H9 (cell line): Measurements from ENCODE around the gene GLP2R. TPM values are rescaled to one million over a fixed set of nuclear protein-coding genes. Genes with fewer than 3 reads are reported as not detected.

Experiments
- DNase-seq: peaks from one replicate; pipeline ENCODE4 v3.0.0-alpha.2; 2017
- H2AFZ ChIP-seq: one replicate; pipeline ENCODE4 v1.6.1; 2013; ENCODE audit warnings: mild to moderate bottlenecking, low read length, control low read depth, moderate library complexity
- H2AK5ac ChIP-seq: 2 replicates; pipeline ENCODE4 v1.6.1; 2013; ENCODE audit warnings: low read length, control low read depth, mixed read lengths; ENCODE audit not compliant: insufficient read length
- H2BK120ac ChIP-seq: one replicate; pipeline ENCODE4 v1.6.1; 2013; ENCODE audit warnings: low read depth, mild to moderate bottlenecking, low read length, control low read depth, inconsistent platforms; ENCODE audit not compliant: poor library complexity, severe bottlenecking
- H2BK12ac ChIP-seq: 2 replicates; pipeline ENCODE4 v1.6.1; 2013; ENCODE audit warnings: low read length, control low read depth, mixed read lengths, low read depth; ENCODE audit not compliant: insufficient read length
- H2BK15ac ChIP-seq: 2 replicates; pipeline ENCODE4 v1.6.1; 2013; ENCODE audit warnings: low read depth, low read length, control low read depth
- H2BK20ac ChIP-seq: one replicate; pipeline ENCODE4 v1.6.1; 2013; ENCODE audit warnings: low read depth, mild to moderate bottlenecking, low read length, control low read depth, inconsistent platforms; ENCODE audit not compliant: poor library complexity, severe bottlenecking
- H2BK5ac ChIP-seq: 2 replicates; pipeline ENCODE4 v1.6.1; 2013; ENCODE audit warnings: low read length, control low read depth, mixed read lengths; ENCODE audit not compliant: insufficient read length
- H3K14ac ChIP-seq: 2 replicates; pipeline ENCODE4 v1.6.1; 2013; ENCODE audit warnings: low read length, control low read depth; ENCODE audit not compliant: insufficient read depth
- H3K18ac ChIP-seq: 2 replicates; pipeline ENCODE4 v1.6.1; 2013; ENCODE audit warnings: low read depth, mild to moderate bottlenecking, mixed read lengths, low read length, control low read depth; ENCODE audit not compliant: insufficient read length
- H3K23ac ChIP-seq: 2 replicates; pipeline ENCODE4 v1.6.1; 2013; ENCODE audit warnings: low read length, control low read depth, mixed read lengths, low read depth; ENCODE audit not compliant: insufficient read length
- H3K23me2 ChIP-seq: 2 replicates; pipeline ENCODE4 v1.6.1; 2013; ENCODE audit warnings: low read depth, mild to moderate bottlenecking, mixed read lengths, low read length, control low read depth; ENCODE audit not compliant: insufficient read length, poor library complexity, severe bottlenecking
- H3K27ac ChIP-seq: 2 replicates; pipeline ENCODE4 v1.5.1; 2013; ENCODE audit warnings: low read length, control low read depth, mixed read lengths, low read depth; ENCODE audit not compliant: insufficient read length
- H3K27me3 ChIP-seq: 2 replicates; pipeline ENCODE4 v1.6.1; 2013; ENCODE audit warnings: low read length, control low read depth, inconsistent platforms; ENCODE audit not compliant: insufficient read depth
- H3K4ac ChIP-seq: 2 replicates; pipeline ENCODE4 v1.6.1; 2013; ENCODE audit warnings: low read depth, mild to moderate bottlenecking, control low read depth, inconsistent platforms, low read length, moderate library complexity
- H3K4me1 ChIP-seq: 2 replicates; pipeline ENCODE4 v1.6.1; 2013; ENCODE audit warnings: low read length, control low read depth, inconsistent platforms; ENCODE audit not compliant: insufficient read depth
- H3K4me2 ChIP-seq: 2 replicates; pipeline ENCODE4 v1.6.1; 2013; ENCODE audit warnings: low read length, control low read depth, mixed read lengths; ENCODE audit not compliant: insufficient read length, insufficient read depth
- H3K56ac ChIP-seq: 2 replicates; pipeline ENCODE4 v1.6.1; 2013; ENCODE audit warnings: low read depth, mild to moderate bottlenecking, mixed read lengths, low read length, control low read depth; ENCODE audit not compliant: insufficient read length
- H3K79me1 ChIP-seq: 2 replicates; pipeline ENCODE4 v1.6.1; 2013; ENCODE audit warnings: low read depth, mild to moderate bottlenecking, moderate library complexity, low read length, control low read depth, inconsistent platforms; ENCODE audit not compliant: insufficient read depth, poor library complexity, severe bottlenecking
- H3K79me2 ChIP-seq: 2 replicates; pipeline ENCODE4 v1.6.1; 2013; ENCODE audit warnings: low read length, control low read depth, inconsistent platforms; ENCODE audit not compliant: insufficient read depth
- H3K9ac ChIP-seq: 2 replicates; pipeline ENCODE4 v1.6.1; 2013; ENCODE audit warnings: low read length, control low read depth, mixed read lengths; ENCODE audit not compliant: insufficient read length; ENCODE audit errors: extremely low read depth
- H3K9me3 ChIP-seq: one replicate; pipeline ENCODE4 v1.6.1; 2013; ENCODE audit warnings: low read depth, low read length, inconsistent platforms; ENCODE audit not compliant: control insufficient read depth
- H3T11ph ChIP-seq: one replicate; pipeline ENCODE4 v1.6.1; 2013; ENCODE audit warnings: mild to moderate bottlenecking, low read length, control low read depth, inconsistent platforms
- H4K20me1 ChIP-seq: one replicate; pipeline ENCODE4 v1.6.1; 2013; ENCODE audit not compliant: control insufficient read depth, insufficient read length, insufficient read depth
- H4K5ac ChIP-seq: 2 replicates; pipeline ENCODE4 v1.6.1; 2013; ENCODE audit warnings: low read depth, mild to moderate bottlenecking, mixed read lengths, low read length, control low read depth; ENCODE audit not compliant: insufficient read length
- H4K8ac ChIP-seq: replicated peaks from 2 replicates; pipeline ENCODE4 v1.6.1; 2013; ENCODE audit warnings: low read length, control low read depth, mixed read lengths, low read depth; ENCODE audit not compliant: insufficient read length
- H4K91ac ChIP-seq: 2 replicates; pipeline ENCODE4 v1.6.1; 2013; ENCODE audit warnings: low read depth, mild to moderate bottlenecking, moderate library complexity, mixed read lengths, low read length, control low read depth; ENCODE audit not compliant: insufficient read length
- H3K27ac Mint-ChIP-seq, 3 experiments: 2 replicates in 2 of 3; 3 replicates in 1 of 3; pipeline ENCODE4 v1.8.0; 2020 to 2021; ENCODE audit warnings: mixed read lengths in 3 of 3, mild to moderate bottlenecking in 1 of 3, moderate library complexity in 1 of 3
- H3K27me3 Mint-ChIP-seq: 2 replicates; pipeline ENCODE4 v1.8.0; 2021; ENCODE audit warnings: low read depth, mild to moderate bottlenecking, moderate library complexity, mixed read lengths
- H3K36me3 Mint-ChIP-seq, 3 experiments: 2 replicates in 2 of 3; 3 replicates in 1 of 3; pipeline ENCODE4 v1.8.0; 2020 to 2021; ENCODE audit warnings: low read depth in 3 of 3, mixed read lengths in 3 of 3; ENCODE audit not compliant: insufficient read depth in 1 of 3
- H3K4me1 Mint-ChIP-seq, 2 experiments: 2 replicates each; pipeline ENCODE4 v1.8.0; 2020; ENCODE audit warnings: mixed read lengths in 2 of 2
- H3K4me3 Mint-ChIP-seq, 2 experiments: 2 replicates in 1 of 2; 3 replicates in 1 of 2; pipeline ENCODE4 v1.8.0; 2020 to 2021; ENCODE audit warnings: mild to moderate bottlenecking in 2 of 2, mixed read lengths in 2 of 2, moderate library complexity in 1 of 2
- H3K9me3 Mint-ChIP-seq, 2 experiments: 2 replicates in 1 of 2; 3 replicates in 1 of 2; pipeline ENCODE4 v1.8.0; 2020; ENCODE audit warnings: mild to moderate bottlenecking in 2 of 2, mixed read lengths in 2 of 2, moderate library complexity in 1 of 2
- WGBS: extraction: QIAGEN DNeasy Blood & Tissue Kit; methylation state at CpG from one replicate; pipeline ENCODE4 v1.1.7; 2013; ENCODE audit warnings: missing lambda C conversion rate, low lambda C conversion rate, mixed read lengths; ENCODE audit not compliant: insufficient read length; ENCODE audit errors: extremely low coverage; 5-methylcytosine and 5-hydroxymethylcytosine counted together
- total RNA-seq: library from RNA; stranded (reverse); gene quantifications from 2 replicates; pipeline ENCODE4 v1.2.1, GENCODE V29; 2021
- TF ChIP-seq, protein P1 (sequence below): fragments of 200-600 bp; sonication (generic); conservative IDR thresholded peaks from 3 replicates; pipeline ENCODE4 v1.8.0; 2021; ENCODE audit warnings: antibody characterized with exemption, mild to moderate bottlenecking

The GLP2R gene
- total RNA-seq, 1 experiment from 2014 or later = not detected

DNA sequence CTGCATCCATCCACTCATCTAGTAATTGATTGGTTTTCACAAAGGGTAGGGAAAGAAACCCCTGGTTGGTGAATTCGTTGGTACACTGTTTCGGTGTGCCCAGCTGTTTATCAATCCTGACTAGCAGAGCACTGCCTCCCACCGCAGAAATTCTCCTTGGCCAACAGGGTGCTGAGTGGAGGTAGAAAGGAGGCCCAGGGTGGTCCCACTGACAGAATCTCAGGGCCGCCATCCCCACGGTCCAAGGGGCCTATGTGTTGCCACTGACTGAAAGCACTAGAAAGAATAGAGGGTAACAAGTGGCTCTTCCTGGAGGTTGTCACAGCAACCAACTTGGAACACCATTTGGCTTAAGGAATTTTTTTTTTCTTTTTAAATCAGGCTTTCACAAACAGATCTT, 87.8 kb downstream of the GLP2R start:
- H3T11ph ChIP-seq = no peak overlapping the region
- DNase-seq = no peak
- no peak overlapping the region for H2BK15ac ChIP-seq
- no CpG with 5 or more reads among the region's 5 CpGs for WGBS
- H3K79me2 ChIP-seq = no peaks in the 10 kb centered on the region
- H2BK12ac ChIP-seq = no peak overlapping the region
- no peaks in the 10 kb centered on the region for H3K79me1 ChIP-seq
- H3K27me3 ChIP-seq = no peaks in the 10 kb centered on the region
- no peaks in the 10 kb centered on the region for H3K4me1 ChIP-seq
- no peak overlapping the region for H2BK20ac ChIP-seq
- H3K56ac ChIP-seq = no peak overlapping the region
- Mint-ChIP-seq H3K4me3 (no peak overlapping the region), H3K27ac (no peak overlapping the region), H3K9me3 (peaks cover 0 to 2% of the 10 kb centered on the region in 2 experiments; a peak in 2 of 5 replicates), H3K4me1 (peaks cover 7 to 14% of the 10 kb centered on the region in 2 experiments; a peak in 3 of 4 replicates), H3K36me3 (no peaks in the 10 kb centered on the region; a peak in 1 of 7 replicates), H3K27me3 (peaks cover 10% of the 10 kb centered on the region)
- no peak overlapping the region for H4K5ac ChIP-seq
- H2AFZ ChIP-seq = no peak overlapping the region
- TF ChIP-seq, protein P1, sequence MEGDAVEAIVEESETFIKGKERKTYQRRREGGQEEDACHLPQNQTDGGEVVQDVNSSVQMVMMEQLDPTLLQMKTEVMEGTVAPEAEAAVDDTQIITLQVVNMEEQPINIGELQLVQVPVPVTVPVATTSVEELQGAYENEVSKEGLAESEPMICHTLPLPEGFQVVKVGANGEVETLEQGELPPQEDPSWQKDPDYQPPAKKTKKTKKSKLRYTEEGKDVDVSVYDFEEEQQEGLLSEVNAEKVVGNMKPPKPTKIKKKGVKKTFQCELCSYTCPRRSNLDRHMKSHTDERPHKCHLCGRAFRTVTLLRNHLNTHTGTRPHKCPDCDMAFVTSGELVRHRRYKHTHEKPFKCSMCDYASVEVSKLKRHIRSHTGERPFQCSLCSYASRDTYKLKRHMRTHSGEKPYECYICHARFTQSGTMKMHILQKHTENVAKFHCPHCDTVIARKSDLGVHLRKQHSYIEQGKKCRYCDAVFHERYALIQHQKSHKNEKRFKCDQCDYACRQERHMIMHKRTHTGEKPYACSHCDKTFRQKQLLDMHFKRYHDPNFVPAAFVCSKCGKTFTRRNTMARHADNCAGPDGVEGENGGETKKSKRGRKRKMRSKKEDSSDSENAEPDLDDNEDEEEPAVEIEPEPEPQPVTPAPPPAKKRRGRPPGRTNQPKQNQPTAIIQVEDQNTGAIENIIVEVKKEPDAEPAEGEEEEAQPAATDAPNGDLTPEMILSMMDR = no peak
- H3K14ac ChIP-seq = no peak overlapping the region
- H2BK120ac ChIP-seq = no peak overlapping the region
- no peaks in the 10 kb centered on the region for H3K9me3 ChIP-seq
- no peaks in the 10 kb centered on the region for H3K23me2 ChIP-seq
- no peak overlapping the region for H4K8ac ChIP-seq
- H3K27ac ChIP-seq = no peak overlapping the region
- no peak overlapping the region for H2AK5ac ChIP-seq
- H3K23ac ChIP-seq = no peak overlapping the region
- no peak overlapping the region for H4K91ac ChIP-seq
- H2BK5ac ChIP-seq = no peak overlapping the region
- no peak overlapping the region for H3K4ac ChIP-seq
- no peak overlapping the region for H3K18ac ChIP-seq
- H4K20me1 ChIP-seq = no peaks in the 10 kb centered on the region
- H3K9ac ChIP-seq = no peak overlapping the region
- no peak overlapping the region for H3K4me2 ChIP-seq
